Astrocyte (in vitro differentiated cells and primary cell): ENCODE data around the gene KCNG2. TPM values are rescaled to one million over a fixed set of nuclear protein-coding genes. Genes with fewer than 3 reads are reported as not detected.

Experiments
- DNase-seq: peaks from one replicate; pipeline ENCODE4 v3.0.0-alpha.2; 2010; ENCODE audit warnings: low read depth
- FAIRE-seq: peaks from 2 replicates; lab custom pipeline; 2011; peaks lifted over from hg19 to GRCh38; lab: Jason Lieb, UNC
- H2AFZ ChIP-seq: 2 replicates; pipeline ENCODE4 v1.6.0; 2012; ENCODE audit warnings: low read depth, low read length, inconsistent platforms
- H3K27ac ChIP-seq: 2 replicates; pipeline ENCODE4 v1.5.1; 2011; ENCODE audit warnings: low read depth, low read length, inconsistent platforms
- H3K27me3 ChIP-seq: 2 replicates; pipeline ENCODE4 v1.6.0; 2011; ENCODE audit warnings: low read length, inconsistent platforms; ENCODE audit not compliant: insufficient read depth
- H3K36me3 ChIP-seq: 2 replicates; pipeline ENCODE4 v1.5.1; 2011; ENCODE audit warnings: low read length, inconsistent platforms; ENCODE audit not compliant: insufficient read depth
- H3K4me1 ChIP-seq: 2 replicates; pipeline ENCODE4 v1.5.1; 2011; ENCODE audit warnings: low read length, inconsistent platforms; ENCODE audit not compliant: insufficient read depth
- H3K4me2 ChIP-seq: 2 replicates; pipeline ENCODE4 v1.6.0; 2012; ENCODE audit warnings: low read length, inconsistent platforms
- H3K4me3 ChIP-seq: 2 replicates; pipeline ENCODE4 v1.5.1; 2011; ENCODE audit warnings: low read depth, mild to moderate bottlenecking, low read length, inconsistent platforms; ENCODE audit not compliant: insufficient read depth
- H3K79me2 ChIP-seq: 2 replicates; pipeline ENCODE4 v1.6.0; 2012; ENCODE audit warnings: mild to moderate bottlenecking, low read length, inconsistent platforms; ENCODE audit not compliant: insufficient read depth
- H3K9ac ChIP-seq: 2 replicates; pipeline ENCODE4 v1.6.0; 2012; ENCODE audit warnings: mild to moderate bottlenecking, low read length, inconsistent platforms
- H3K9me3 ChIP-seq: 2 replicates; pipeline ENCODE4 v1.5.1; 2012; ENCODE audit warnings: low read depth, mild to moderate bottlenecking, low read length, inconsistent platforms; ENCODE audit not compliant: insufficient read depth
- H4K20me1 ChIP-seq: 2 replicates; pipeline ENCODE4 v1.6.0; 2012; ENCODE audit warnings: low read length, inconsistent platforms; ENCODE audit not compliant: insufficient read depth
- H3K27ac Mint-ChIP-seq: one replicate; pipeline ENCODE4 v1.8.0; 2021; ENCODE audit warnings: mild to moderate bottlenecking, mixed read lengths; ENCODE audit not compliant: unreplicated experiment
- H3K27me3 Mint-ChIP-seq: one replicate; pipeline ENCODE4 v1.8.0; 2021; ENCODE audit warnings: low read depth, mixed read lengths; ENCODE audit not compliant: unreplicated experiment
- H3K36me3 Mint-ChIP-seq: one replicate; pipeline ENCODE4 v1.8.0; 2021; ENCODE audit warnings: low read depth, mixed read lengths; ENCODE audit not compliant: unreplicated experiment
- H3K4me1 Mint-ChIP-seq: one replicate; pipeline ENCODE4 v1.8.0; 2021; ENCODE audit warnings: low read depth, mixed read lengths; ENCODE audit not compliant: unreplicated experiment
- H3K4me3 Mint-ChIP-seq: one replicate; pipeline ENCODE4 v1.8.0; 2021; ENCODE audit warnings: mild to moderate bottlenecking, moderate library complexity, mixed read lengths; ENCODE audit not compliant: unreplicated experiment
- H3K9me3 Mint-ChIP-seq: one replicate; pipeline ENCODE4 v1.8.0; 2021; ENCODE audit warnings: mild to moderate bottlenecking, mixed read lengths; ENCODE audit not compliant: unreplicated experiment
- EZH2 ChIP-seq: IDR thresholded peaks from 2 replicates; pipeline ENCODE4 v1.6.1; 2012; ENCODE audit warnings: mild to moderate bottlenecking, low read length, inconsistent platforms; ENCODE audit not compliant: insufficient read depth
- total RNA-seq: library from RNA; stranded (reverse); gene quantifications from 2 replicates; pipeline ENCODE4 v1.2.1, GENCODE V29; 2021
- TF ChIP-seq, protein P1 (sequence below): IDR thresholded peaks from 2 replicates; pipeline ENCODE4 v1.5.1; 2011; ENCODE audit warnings: low read depth, mild to moderate bottlenecking, inconsistent platforms, low read length, moderate library complexity; ENCODE audit not compliant: insufficient read depth

Gene KCNG2
- total RNA-seq, 1 donor from 2014 or later: 0.16 TPM

DNA sequence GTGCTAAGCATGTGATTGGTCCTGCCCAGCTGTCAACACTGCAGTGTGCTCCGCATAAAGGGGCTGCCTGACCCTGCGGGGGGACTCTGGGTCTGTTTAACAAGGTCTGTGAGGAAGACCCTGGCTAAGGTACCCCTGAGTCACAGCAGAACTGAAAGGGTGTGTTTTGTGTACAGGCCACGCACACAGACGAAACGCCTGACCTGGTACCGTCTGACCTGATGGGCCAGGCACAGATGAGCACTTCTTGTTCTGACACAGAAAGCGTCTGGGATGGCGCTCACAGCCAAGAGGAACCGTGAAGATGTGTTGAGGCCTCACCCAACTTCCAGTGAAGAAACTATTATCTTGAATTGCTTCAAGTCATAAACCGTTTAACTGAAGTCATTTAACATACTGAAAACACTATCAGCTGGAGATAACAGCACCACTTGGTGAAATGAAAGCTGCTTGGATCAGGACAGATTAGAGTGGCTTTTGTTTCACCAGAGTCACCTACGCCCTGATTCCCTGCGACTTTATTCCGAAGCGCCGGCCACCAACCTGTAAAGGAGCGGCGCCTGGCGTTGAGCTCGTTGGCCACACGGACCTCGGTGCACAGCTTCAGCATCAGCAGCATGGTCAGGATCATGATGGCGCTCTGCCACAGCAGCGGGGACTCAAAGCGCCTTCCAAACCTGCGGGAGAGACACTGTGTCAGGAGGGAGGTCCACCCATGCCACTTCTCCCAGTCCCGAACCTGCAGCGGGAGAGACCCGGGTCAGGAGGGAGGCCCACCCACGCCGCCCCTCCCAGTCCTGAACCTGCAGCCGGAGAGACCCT, 145.3 kb downstream of the KCNG2 start:
- H3K36me3 ChIP-seq: peaks cover 6% of the 10 kb centered on the region
- H3K9ac ChIP-seq: no peak overlapping the region
- peaks cover 91% of the 10 kb centered on the region for H3K79me2 ChIP-seq
- H3K4me3 Mint-ChIP-seq: no peak overlapping the region
- H3K27ac Mint-ChIP-seq: no peak overlapping the region
- H3K4me3 ChIP-seq: no peak overlapping the region
- H3K27me3 Mint-ChIP-seq: peaks cover 2% of the 10 kb centered on the region
- peaks cover 90% of the 10 kb centered on the region for H4K20me1 ChIP-seq
- no peaks in the 10 kb centered on the region for H3K9me3 Mint-ChIP-seq
- no peak overlapping the region for H3K4me2 ChIP-seq
- peaks cover 6% of the 10 kb centered on the region for H3K4me1 Mint-ChIP-seq
- H2AFZ ChIP-seq: no peak overlapping the region
- FAIRE-seq: no peak
- H3K4me1 ChIP-seq: no peaks in the 10 kb centered on the region
- TF ChIP-seq, protein P1, sequence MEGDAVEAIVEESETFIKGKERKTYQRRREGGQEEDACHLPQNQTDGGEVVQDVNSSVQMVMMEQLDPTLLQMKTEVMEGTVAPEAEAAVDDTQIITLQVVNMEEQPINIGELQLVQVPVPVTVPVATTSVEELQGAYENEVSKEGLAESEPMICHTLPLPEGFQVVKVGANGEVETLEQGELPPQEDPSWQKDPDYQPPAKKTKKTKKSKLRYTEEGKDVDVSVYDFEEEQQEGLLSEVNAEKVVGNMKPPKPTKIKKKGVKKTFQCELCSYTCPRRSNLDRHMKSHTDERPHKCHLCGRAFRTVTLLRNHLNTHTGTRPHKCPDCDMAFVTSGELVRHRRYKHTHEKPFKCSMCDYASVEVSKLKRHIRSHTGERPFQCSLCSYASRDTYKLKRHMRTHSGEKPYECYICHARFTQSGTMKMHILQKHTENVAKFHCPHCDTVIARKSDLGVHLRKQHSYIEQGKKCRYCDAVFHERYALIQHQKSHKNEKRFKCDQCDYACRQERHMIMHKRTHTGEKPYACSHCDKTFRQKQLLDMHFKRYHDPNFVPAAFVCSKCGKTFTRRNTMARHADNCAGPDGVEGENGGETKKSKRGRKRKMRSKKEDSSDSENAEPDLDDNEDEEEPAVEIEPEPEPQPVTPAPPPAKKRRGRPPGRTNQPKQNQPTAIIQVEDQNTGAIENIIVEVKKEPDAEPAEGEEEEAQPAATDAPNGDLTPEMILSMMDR: no peak
- TF ChIP-seq EZH2: no peak
- H3K9me3 ChIP-seq: no peaks in the 10 kb centered on the region
- H3K27ac ChIP-seq: no peak overlapping the region
- peaks cover 17% of the 10 kb centered on the region for H3K36me3 Mint-ChIP-seq
- H3K27me3 ChIP-seq: no peaks in the 10 kb centered on the region
- no peak for DNase-seq

DNA sequence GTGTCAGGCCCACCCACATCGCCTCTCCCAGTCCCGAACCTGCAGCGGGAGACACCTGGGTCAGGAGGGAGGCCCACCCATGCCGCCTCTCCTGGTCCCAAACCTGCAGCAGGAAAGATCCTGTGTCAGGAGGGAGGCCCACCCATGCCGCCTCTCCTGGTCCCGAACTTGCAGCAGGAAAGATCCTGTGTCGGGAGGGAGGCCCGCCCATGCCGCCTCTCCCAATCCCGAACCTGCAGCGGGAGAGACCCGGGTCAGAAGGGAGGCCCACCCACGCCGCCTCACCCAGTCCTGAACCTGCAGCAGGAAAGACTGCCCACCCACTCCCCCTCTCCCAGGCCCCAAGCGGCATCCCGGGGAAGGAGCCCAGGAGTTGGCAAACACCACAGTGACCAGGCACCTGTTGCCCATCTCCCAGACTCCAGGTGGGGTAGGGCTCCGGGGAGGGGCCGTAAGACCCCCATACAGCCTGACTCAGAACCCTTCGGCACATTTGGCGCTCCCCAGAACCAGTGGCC, 145.9 kb downstream of the KCNG2 start:
- no peak overlapping the region for H3K4me3 Mint-ChIP-seq
- no peak overlapping the region for H3K27ac Mint-ChIP-seq
- Histone ChIP-seq H3K36me3 (peaks cover 6% of the 10 kb centered on the region), H3K27ac (no peak overlapping the region), H3K4me1 (no peaks in the 10 kb centered on the region), H3K9ac (no peak overlapping the region), H3K4me2 (no peak overlapping the region), H2AFZ (no peak overlapping the region), H4K20me1 (peaks cover 92% of the 10 kb centered on the region), H3K4me3 (no peak overlapping the region), H3K27me3 (no peaks in the 10 kb centered on the region), H3K79me2 (peaks cover 91% of the 10 kb centered on the region), H3K9me3 (no peaks in the 10 kb centered on the region)
- no peaks in the 10 kb centered on the region for H3K9me3 Mint-ChIP-seq
- DNase-seq: no peak
- H3K36me3 Mint-ChIP-seq: peaks cover 17% of the 10 kb centered on the region
- peaks cover 2% of the 10 kb centered on the region for H3K27me3 Mint-ChIP-seq
- H3K4me1 Mint-ChIP-seq: peaks cover 6% of the 10 kb centered on the region
- TF ChIP-seq, protein P1: no peak
- TF ChIP-seq EZH2: no peak
- no peak for FAIRE-seq
